HCT116 (cell line): Measurements from ENCODE around the gene ZDHHC18. TPM values are rescaled to one million over a fixed set of nuclear protein-coding genes. Genes with fewer than 3 reads are reported as not detected.

Experiments used
- ATAC-seq: fragments of 200-7000 bp; cut with Tn5 transposase; 2 replicates; pipeline ENCODE4 v1.9.1; 2020; ENCODE audit warnings: mild to moderate bottlenecking, moderate library complexity
- BruUV-seq: library from RNA; stranded (reverse); fragments of 400-500 nt; replicated peaks from 2 replicates; lab custom pipeline; 2021; lab: Mats Ljungman, UMichigan
- CTCF ChIA-PET: fragments of 300-600 bp; sonication (Branson Sonifier 250); formaldehyde crosslinking; loops from one replicate; lab custom pipeline; 2021; ENCODE audit warnings: antibody characterized with exemption; lab: Charles Lee
- POLR2A ChIA-PET: fragments of 300-600, 350-600 bp; sonication (Branson Sonifier 250); formaldehyde crosslinking; loops from one replicate; lab custom pipeline; 2021; ENCODE audit warnings: antibody characterized with exemption; lab: Charles Lee
- RAD21 ChIA-PET, 2 experiments: fragments of 300-600 bp; sonication (Branson Sonifier 250); formaldehyde crosslinking; loops; one replicate each; lab custom pipeline; 2023; ENCODE audit warnings: low total read pairs in 2 of 2; ENCODE audit not compliant: uncharacterized antibody in 2 of 2, unreplicated experiment in 2 of 2, low non-redundant PET in 1 of 2; lab: Charles Lee
- DNase-seq: peaks from one replicate; pipeline ENCODE4 v3.0.0-alpha.2; 2010; ENCODE audit warnings: low read depth, low spot score
- H2AFZ ChIP-seq: fragments of 200-600 bp; shearing (Covaris generic), sonication (generic); 2 replicates; pipeline ENCODE4 v1.6.1; 2017; ENCODE audit warnings: low read depth, mixed run types, mixed read lengths, antibody characterized with exemption, low read length; ENCODE audit not compliant: poor library complexity, severe bottlenecking
- H3K27ac ChIP-seq: 2 replicates; pipeline ENCODE4 v1.5.1; 2012; ENCODE audit warnings: low read depth, low read length
- H3K27me3 ChIP-seq: fragments of 200-600 bp; sonication (generic); 2 replicates; pipeline ENCODE4 v1.6.1; 2016; ENCODE audit warnings: mixed run types, low read length, mixed read lengths; ENCODE audit not compliant: insufficient read depth
- H3K36me3 ChIP-seq, 2 experiments: fragments of 200-500 bp in 1 of 2; fragments of 200-600 bp in 1 of 2; sonication (Bioruptor generic) in 1 of 2; sonication (generic) in 1 of 2; 2 replicates each; pipeline versions ENCODE4 v1.5.1 to v1.6.1; 2014 to 2016; ENCODE audit warnings: low read length in 2 of 2, inconsistent platforms in 1 of 2, mixed read lengths in 1 of 2, mixed run types in 1 of 2; ENCODE audit not compliant: insufficient read depth in 2 of 2, control insufficient read depth in 1 of 2
- H3K4me1 ChIP-seq, 2 experiments: fragments of 200-600 bp in 1 of 2; sonication (generic) in 1 of 2; 2 replicates each; pipeline versions ENCODE4 v1.5.1 to v1.6.1; 2012 to 2017; ENCODE audit warnings: low read length in 2 of 2, inconsistent platforms in 1 of 2, mild to moderate bottlenecking in 1 of 2, mixed read lengths in 1 of 2, mixed run types in 1 of 2, moderate library complexity in 1 of 2; ENCODE audit not compliant: insufficient read depth in 2 of 2, control insufficient read depth in 1 of 2
- H3K4me2 ChIP-seq: fragments of 200-600 bp; sonication (generic); 2 replicates; pipeline ENCODE4 v1.6.1; 2017; ENCODE audit warnings: mixed run types, low read length, mixed read lengths
- H3K4me3 ChIP-seq, 2 experiments: fragments of 200-600 bp in 1 of 2; sonication (generic) in 1 of 2; replicated peaks in 1 of 2; 2 replicates each; pipeline ENCODE4 v1.5.1; 2011 to 2016; ENCODE audit warnings: low read length in 2 of 2, control low read depth in 1 of 2, low read depth in 1 of 2, mild to moderate bottlenecking in 1 of 2, mixed read lengths in 1 of 2, mixed run types in 1 of 2
- H3K79me2 ChIP-seq: fragments of 200-600 bp; sonication (generic); 2 replicates; pipeline ENCODE4 v1.6.1; 2017; ENCODE audit warnings: mild to moderate bottlenecking, mixed run types, low read length, moderate library complexity, mixed read lengths; ENCODE audit not compliant: insufficient read depth
- H3K9ac ChIP-seq: fragments of 200-600 bp; sonication (generic); 2 replicates; pipeline ENCODE4 v1.6.1; 2016; ENCODE audit warnings: low read length, mixed read lengths
- H3K9me2 ChIP-seq: fragments of 200-600 bp; sonication (generic), shearing (Covaris generic); 2 replicates; pipeline ENCODE4 v1.6.1; 2017; ENCODE audit warnings: mixed run types, mild to moderate bottlenecking, moderate library complexity; ENCODE audit not compliant: insufficient read depth
- H3K9me3 ChIP-seq, 2 experiments: fragments of 200-500 bp in 1 of 2; fragments of 200-600 bp in 1 of 2; sonication (Bioruptor generic) in 1 of 2; sonication (generic) in 1 of 2; 2 replicates each; pipeline ENCODE4 v1.6.1; 2014 to 2017; ENCODE audit warnings: low read length in 2 of 2, mixed read lengths in 2 of 2, inconsistent platforms in 1 of 2, low read depth in 1 of 2, mild to moderate bottlenecking in 1 of 2, mixed run types in 1 of 2, moderate library complexity in 1 of 2; ENCODE audit not compliant: control insufficient read depth in 1 of 2, insufficient read depth in 1 of 2
- H4K20me1 ChIP-seq: fragments of 200-600 bp; sonication (generic), shearing (Covaris generic); 2 replicates; pipeline ENCODE4 v1.6.1; 2017; ENCODE audit warnings: mixed run types, mild to moderate bottlenecking, moderate library complexity; ENCODE audit not compliant: insufficient read depth
- CEBPB ChIP-seq: IDR thresholded peaks from 2 replicates; pipeline ENCODE4 v1.6.1; 2012; ENCODE audit warnings: low read depth
- EZH2 ChIP-seq: fragments of 200-600 bp; sonication (generic); IDR thresholded peaks from 2 replicates; pipeline ENCODE4 v1.6.1; 2017; ENCODE audit warnings: antibody characterized with exemption, mixed run types
- POLR2AphosphoS5 ChIP-seq: IDR thresholded peaks from 2 replicates; pipeline ENCODE4 v1.6.1; 2011; ENCODE audit warnings: mild to moderate bottlenecking, low read depth, low read length, moderate library complexity
- RAD21 ChIP-seq: IDR thresholded peaks from 2 replicates; pipeline ENCODE4 v1.6.1; 2012; ENCODE audit warnings: low read depth, mild to moderate bottlenecking
- SP1 ChIP-seq: IDR thresholded peaks from 2 replicates; pipeline ENCODE4 v1.6.1; 2012; ENCODE audit warnings: low read depth
- SRF ChIP-seq: IDR thresholded peaks from 2 replicates; pipeline ENCODE4 v1.6.1; 2012; ENCODE audit warnings: low read depth
- YY1 ChIP-seq: IDR thresholded peaks from 2 replicates; pipeline ENCODE4 v1.6.1; 2011; ENCODE audit warnings: low read length, low read depth, moderate library complexity, mild to moderate bottlenecking; ENCODE audit not compliant: insufficient replicate concordance; ENCODE audit errors: extremely low read depth
- intact Hi-C: fragments of 100-400 bp; cut with micrococcal nuclease; formaldehyde crosslinking; loops from 2 replicates; pipeline ENCODE4 v1.10.0; 2022
- total RNA-seq: library from RNA; stranded (reverse); gene quantifications from one replicate; pipeline ENCODE4 v1.2.1, GENCODE V29; 2021; ENCODE audit not compliant: unreplicated experiment
- TF ChIP-seq, protein P1 (sequence below): IDR thresholded peaks from 2 replicates; pipeline ENCODE4 v1.6.1; 2012
- TF ChIP-seq, protein P2 (sequence below), 3 experiments: fragments of 200-600 bp in 1 of 3; sonication (generic) in 1 of 3; IDR thresholded peaks in 2 of 3; conservative IDR thresholded peaks in 1 of 3; 2 replicates each; pipeline ENCODE4 v1.5.1; 2012 to 2017; ENCODE audit warnings: low read depth in 2 of 3, low read length in 2 of 3, antibody characterized with exemption in 1 of 3, borderline replicate concordance in 1 of 3, control low read depth in 1 of 3, mild to moderate bottlenecking in 1 of 3, mixed read lengths in 1 of 3, mixed run types in 1 of 3, moderate library complexity in 1 of 3; ENCODE audit not compliant: insufficient read depth in 1 of 3

Gene ZDHHC18
- total RNA-seq, 1 experiment from 2014 or later = 24.4 TPM

DNA sequence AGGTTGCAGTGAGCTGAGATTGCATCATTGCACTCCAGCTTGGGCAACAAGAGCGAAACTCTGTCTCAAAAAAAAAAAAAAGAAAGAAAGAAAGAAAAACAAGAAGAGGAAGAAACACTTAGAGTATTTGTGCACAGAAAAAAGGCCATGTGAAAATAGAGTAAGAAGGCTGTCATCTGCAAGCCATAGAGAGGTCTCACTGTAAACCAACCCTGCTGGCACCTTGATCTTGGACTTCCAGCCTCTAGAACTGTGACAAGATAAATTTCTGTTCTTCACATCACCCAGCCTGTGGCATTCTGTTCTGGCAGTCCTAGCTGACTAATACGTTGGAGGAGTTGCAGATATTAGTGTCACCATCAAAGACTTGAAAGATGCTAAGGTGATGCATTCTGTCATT, 12.1 kb upstream of the ZDHHC18 start:
- BruUV-seq = no TSS peak
- H3K36me3 ChIP-seq = no peaks in the 10 kb centered on the region
- RAD21 ChIA-PET = interaction anchor here in 1 of 2 experiments (0.7 kb wide), 1 partner anchor 204 kb away, joined by 4 read pairs; no protein-coding TSS in a partner anchor
- H3K27ac ChIP-seq = no peak overlapping the region
- H3K79me2 ChIP-seq = no peaks in the 10 kb centered on the region
- H3K27me3 ChIP-seq = no peaks in the 10 kb centered on the region
- no peak overlapping the region for H2AFZ ChIP-seq
- no peaks in the 10 kb centered on the region for H3K9me3 ChIP-seq
- no peak overlapping the region for H3K4me3 ChIP-seq
- DNase-seq = no peak
- intact Hi-C loops = no loop called here
- H4K20me1 ChIP-seq = no peaks in the 10 kb centered on the region
- H3K4me2 ChIP-seq = no peak overlapping the region
- H3K9me2 ChIP-seq = 0 out of 2 replicates have a peak, but pooled peaks cover 4% of the 10 kb centered on the region
- CTCF ChIA-PET = no interaction called here
- no peak overlapping the region for H3K9ac ChIP-seq
- H3K4me1 ChIP-seq = peaks cover 0 to 14% of the 10 kb centered on the region in 2 experiments; a peak in 1 of 4 replicates
- POLR2A ChIA-PET = no interaction called here
- no peak for TF ChIP-seq RAD21
- TF ChIP-seq, all 23 proteins: peak for 0
- no peak for ATAC-seq

DNA sequence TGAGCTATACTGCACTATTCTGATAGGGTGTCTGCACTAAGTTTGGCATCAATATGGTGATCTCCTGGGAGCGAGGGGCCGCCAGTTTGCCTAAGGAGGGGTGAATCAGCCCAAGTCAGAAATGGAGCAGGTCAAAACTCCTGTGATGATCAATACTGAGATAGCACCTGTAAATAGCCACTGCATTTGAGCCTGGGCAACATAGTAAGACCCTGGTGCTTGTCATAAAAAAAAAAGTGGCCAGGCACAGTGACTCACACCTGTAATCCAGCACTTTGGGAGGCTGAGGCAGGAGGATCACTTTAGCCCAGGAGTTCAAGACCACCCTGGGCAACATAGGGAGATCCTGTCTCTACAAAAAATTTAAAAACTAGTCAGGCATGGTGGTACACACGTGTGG, 11.6 kb upstream of the ZDHHC18 start:
- DNase-seq = no peak
- no TSS peak for BruUV-seq
- no peaks in the 10 kb centered on the region for H3K36me3 ChIP-seq
- CTCF ChIA-PET = no interaction called here
- no peak overlapping the region for H3K9ac ChIP-seq
- no peak for ATAC-seq
- no peaks in the 10 kb centered on the region for H3K79me2 ChIP-seq
- no peak overlapping the region for H3K27ac ChIP-seq
- POLR2A ChIA-PET = no interaction called here
- H4K20me1 ChIP-seq = no peaks in the 10 kb centered on the region
- no peak for TF ChIP-seq CEBPB
- no peak for TF ChIP-seq POLR2AphosphoS5
- TF ChIP-seq, protein P1, sequence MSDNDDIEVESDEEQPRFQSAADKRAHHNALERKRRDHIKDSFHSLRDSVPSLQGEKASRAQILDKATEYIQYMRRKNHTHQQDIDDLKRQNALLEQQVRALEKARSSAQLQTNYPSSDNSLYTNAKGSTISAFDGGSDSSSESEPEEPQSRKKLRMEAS = no peak
- no peak for TF ChIP-seq SRF
- TF ChIP-seq YY1 = no peak
- TF ChIP-seq, protein P2, sequence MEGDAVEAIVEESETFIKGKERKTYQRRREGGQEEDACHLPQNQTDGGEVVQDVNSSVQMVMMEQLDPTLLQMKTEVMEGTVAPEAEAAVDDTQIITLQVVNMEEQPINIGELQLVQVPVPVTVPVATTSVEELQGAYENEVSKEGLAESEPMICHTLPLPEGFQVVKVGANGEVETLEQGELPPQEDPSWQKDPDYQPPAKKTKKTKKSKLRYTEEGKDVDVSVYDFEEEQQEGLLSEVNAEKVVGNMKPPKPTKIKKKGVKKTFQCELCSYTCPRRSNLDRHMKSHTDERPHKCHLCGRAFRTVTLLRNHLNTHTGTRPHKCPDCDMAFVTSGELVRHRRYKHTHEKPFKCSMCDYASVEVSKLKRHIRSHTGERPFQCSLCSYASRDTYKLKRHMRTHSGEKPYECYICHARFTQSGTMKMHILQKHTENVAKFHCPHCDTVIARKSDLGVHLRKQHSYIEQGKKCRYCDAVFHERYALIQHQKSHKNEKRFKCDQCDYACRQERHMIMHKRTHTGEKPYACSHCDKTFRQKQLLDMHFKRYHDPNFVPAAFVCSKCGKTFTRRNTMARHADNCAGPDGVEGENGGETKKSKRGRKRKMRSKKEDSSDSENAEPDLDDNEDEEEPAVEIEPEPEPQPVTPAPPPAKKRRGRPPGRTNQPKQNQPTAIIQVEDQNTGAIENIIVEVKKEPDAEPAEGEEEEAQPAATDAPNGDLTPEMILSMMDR (IDR thresholded peaks at IDR 0.05 in 2 of 3, conservative IDR thresholded peaks at IDR 0.05 in 1 of 3; ENCODE audit: borderline replicate concordance in 1 of 3, insufficient read depth in 1 of 3, low read depth in 2 of 3, low read length in 2 of 3) = no peak
- no peak for TF ChIP-seq EZH2
- TF ChIP-seq SP1 = no peak
- intact Hi-C loops = no loop called here
- H3K9me3 ChIP-seq = no peaks in the 10 kb centered on the region
- no peak overlapping the region for H3K4me3 ChIP-seq
- RAD21 ChIA-PET = no interaction called here
- no peaks in the 10 kb centered on the region for H3K27me3 ChIP-seq
- H2AFZ ChIP-seq = no peak overlapping the region
- H3K4me2 ChIP-seq = no peak overlapping the region
- 0 out of 2 replicates have a peak, but pooled peaks cover 4% of the 10 kb centered on the region for H3K9me2 ChIP-seq
- peaks cover 0 to 14% of the 10 kb centered on the region in 2 experiments; a peak in 1 of 4 replicates for H3K4me1 ChIP-seq
